ENCODE results near the gene DCAF10.
A peak's percentile ranks its signal among the peaks of the same experiment; 100 is the strongest.
"Not testable (repeated sequence)": the region's sequence is repeated elsewhere in the genome, so short reads cannot be mapped to it uniquely, and the experiment has no call there.

DCAF10 gene, protein sequence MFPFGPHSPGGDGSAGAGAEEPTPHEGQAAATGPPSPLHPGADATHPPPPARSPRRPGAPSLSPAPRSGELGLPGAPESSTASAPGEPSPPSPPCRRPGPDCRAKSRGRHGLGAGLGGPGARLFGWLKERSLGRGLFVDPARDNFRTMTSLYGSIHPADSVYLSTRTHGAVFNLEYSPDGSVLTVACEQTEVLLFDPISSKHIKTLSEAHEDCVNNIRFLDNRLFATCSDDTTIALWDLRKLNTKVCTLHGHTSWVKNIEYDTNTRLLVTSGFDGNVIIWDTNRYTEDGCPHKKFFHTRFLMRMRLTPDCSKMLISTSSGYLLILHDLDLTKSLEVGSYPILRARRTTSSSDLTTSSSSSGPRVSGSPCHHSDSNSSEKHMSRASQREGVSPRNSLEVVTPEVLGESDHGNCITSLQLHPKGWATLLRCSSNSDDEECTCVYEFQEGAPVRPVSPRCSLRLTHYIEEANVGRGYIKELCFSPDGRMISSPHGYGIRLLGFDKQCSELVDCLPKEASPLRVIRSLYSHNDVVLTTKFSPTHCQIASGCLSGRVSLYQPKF

DNA sequence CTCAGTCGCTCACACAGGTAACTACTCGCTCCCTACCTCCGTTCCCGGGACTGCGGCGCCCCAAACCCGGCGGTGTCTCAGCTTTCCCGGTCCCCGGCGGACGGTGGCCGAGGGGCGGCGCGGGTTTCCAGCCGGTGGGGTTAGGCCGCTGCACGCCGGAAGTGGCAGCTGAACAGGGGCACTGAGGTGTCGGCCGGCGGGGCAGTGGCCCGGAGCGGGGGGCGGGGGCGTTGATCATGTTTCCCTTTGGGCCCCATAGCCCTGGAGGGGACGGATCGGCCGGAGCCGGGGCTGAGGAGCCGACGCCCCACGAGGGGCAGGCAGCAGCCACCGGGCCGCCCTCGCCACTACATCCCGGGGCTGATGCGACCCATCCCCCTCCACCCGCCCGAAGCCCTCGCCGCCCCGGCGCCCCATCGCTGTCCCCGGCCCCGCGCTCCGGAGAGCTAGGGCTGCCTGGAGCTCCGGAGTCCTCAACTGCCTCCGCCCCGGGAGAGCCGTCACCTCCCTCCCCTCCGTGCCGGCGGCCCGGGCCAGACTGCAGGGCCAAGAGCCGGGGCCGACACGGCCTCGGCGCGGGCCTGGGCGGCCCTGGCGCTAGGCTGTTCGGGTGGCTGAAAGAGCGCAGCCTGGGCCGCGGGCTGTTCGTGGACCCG lies at the start of gene DCAF10:
Gene DCAF10, plus strand, starts transcription at position 167 of the 656 bp plus-strand sequence. Its CDS starts 70 bp downstream, at position 237.
- peak; percentile 89 for DNase-seq

DNA sequence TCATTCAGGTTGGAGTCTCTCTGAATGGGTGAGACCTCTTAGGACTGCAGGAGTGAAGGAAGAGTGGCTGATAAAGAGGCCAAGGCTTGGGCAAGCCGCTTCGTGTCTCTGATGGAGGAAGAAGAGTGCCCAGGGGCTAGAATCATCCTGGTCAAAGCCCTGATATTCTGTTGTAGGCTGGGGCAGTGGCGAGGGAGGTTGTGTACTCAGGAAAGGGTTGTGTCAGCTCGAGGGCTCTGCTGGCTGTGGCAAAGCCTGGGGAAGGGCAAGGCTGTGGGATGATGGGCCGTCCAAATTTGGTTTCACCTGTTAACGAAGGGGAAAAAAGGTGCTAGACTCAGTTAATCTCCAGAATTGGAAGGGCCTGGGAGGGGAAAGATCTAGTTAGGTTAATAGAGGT lies 49.4 kb upstream of the DCAF10 start:
- no peak for DNase-seq

DNA sequence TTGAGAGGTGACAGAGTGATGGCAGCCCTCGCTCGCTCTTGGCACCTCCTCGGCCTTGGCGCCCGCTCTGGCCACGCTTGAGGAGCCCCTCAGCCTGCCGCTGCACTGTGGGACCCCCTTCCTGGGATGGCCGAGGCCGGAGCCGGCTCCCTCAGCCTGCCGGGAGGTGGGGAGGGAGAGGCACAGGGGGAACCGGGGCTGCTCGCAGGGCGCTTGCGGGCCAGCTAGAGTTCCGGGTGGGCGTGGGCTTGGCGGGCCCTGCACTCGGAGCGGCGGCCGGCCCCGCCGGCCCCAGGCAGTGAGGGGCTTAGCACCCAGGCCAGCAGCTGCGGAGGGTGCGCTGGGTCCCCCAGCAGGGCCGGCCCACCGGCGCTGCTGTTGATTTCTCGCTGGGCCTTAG lies 48.9 kb upstream of the DCAF10 start:
- not testable (repeated sequence) for DNase-seq

- DNase-seq, result not testable (repeated sequence)
Measured at GRCh38 chr9:37752112-37752511, 48.5 kb upstream of the DCAF10 start.

GRCh38 chr9:37752642-37753488 lies 47.7 kb upstream of the DCAF10 start:
- DNase-seq, result no peak

- DNase-seq, result peak; percentile 90
Measured at GRCh38 chr9:37753489-37754190, 47.0 kb upstream of the DCAF10 start, which contains the start of gene TRMT10B. Gene TRMT10B (plus strand): TSS chr9:37753805. CDS start chr9:37761932, 8,127 bp downstream.

DNA sequence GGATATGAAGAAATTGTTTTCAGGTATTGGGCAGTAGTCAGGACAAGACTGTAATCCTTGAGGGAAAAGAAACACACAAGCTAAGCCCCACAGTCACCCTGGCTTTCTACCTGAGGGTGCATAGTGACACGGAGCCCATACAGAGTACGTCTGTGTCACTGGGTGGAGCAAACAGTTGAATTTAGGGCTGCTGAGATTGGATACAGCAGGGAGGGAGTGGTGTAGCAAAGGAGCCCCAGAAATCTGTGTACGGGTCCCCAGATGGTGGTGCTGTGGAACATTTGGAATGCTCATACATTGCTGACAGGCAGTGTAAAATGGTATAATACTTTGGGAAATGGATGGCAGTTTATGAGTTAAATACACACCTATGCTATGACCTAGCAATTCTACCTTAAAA lies 41.9 kb upstream of the DCAF10 start:
- no peak for DNase-seq

- DNase-seq, result no peak
Measured at GRCh38 chr9:37760416-37761161, 40.0 kb upstream of the DCAF10 start.

DNA sequence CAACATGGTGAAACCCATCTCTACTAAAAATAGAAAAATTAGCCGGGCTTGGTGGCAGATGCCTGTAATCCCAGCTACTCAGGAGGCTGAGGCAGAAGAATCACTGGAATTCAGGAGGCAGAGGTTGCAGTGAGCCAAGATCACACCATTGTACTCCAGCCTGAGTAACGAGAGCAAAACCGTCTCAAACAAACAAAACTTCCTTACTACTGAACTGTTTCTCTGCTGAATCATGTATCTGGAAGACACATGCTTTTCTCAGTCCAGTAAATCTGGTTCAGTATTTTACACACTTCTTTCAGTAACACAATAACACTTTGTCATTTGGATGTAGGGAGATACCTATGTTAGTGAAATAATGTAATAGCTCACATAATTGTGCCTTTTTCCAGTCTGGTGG lies 39.1 kb upstream of the DCAF10 start:
- DNase-seq, result no peak

DNA sequence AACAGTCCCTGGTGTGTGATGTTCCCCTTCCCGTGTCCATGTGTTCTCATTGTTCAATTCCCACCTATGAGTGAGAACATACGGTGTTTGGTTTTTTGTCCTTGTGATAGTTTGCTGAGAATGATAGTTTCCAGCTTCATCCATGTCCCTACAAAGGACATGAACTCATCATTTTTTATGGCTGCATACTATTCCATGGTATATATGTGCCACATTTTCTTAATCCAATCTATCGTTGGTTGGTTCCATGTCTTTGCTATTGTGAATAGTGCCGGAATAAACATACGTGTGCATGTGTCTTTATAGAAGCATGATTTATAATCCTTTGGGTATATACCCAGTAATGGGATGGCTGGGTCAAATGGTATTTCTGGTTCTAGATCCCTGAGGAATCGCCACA lies 35.3 kb upstream of the DCAF10 start:
- not testable (repeated sequence) for DNase-seq

DNA sequence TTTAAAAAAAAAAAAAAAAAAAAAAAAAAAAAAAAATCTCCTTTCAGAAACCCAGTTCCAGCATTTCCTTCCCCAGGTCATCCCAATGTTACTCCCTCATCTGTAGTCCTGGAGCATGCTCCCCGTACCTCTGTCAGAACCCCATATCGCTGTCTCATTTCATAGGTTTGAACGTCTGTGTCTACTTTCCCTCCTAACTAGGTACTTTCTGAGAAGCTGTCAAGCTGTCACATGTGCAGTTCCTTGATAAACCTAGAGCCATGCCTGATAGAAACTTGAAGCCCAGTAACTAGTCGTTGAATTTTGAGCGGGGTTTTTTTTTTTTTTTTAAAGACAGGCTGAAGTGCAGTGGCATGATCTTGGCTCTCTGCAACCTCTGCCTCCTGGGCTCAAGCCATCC lies 31.3 kb upstream of the DCAF10 start:
- DNase-seq, result peak; percentile 61

DNA sequence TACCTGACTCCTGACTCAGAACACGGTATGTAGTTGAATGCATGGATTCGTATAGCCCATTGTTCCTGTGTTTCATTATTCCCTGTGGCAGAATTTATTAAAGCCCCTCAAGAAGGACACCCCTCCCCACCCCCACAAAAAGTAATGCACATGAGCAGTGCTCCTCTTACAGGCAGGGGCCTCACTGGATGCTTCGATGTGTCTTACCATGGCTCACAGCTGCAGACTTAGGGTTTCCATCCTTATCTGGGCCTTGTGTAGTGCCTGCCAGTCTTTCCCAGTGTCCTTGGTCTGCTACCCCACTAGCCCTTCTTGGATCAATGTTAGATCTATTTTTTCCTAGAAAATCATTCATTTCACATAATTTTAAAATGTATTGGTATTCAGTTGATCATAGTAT lies 30.6 kb upstream of the DCAF10 start:
- no peak for DNase-seq

- no peak for DNase-seq
Measured at GRCh38 chr9:37775216-37775919, 25.2 kb upstream of the DCAF10 start.

DNA sequence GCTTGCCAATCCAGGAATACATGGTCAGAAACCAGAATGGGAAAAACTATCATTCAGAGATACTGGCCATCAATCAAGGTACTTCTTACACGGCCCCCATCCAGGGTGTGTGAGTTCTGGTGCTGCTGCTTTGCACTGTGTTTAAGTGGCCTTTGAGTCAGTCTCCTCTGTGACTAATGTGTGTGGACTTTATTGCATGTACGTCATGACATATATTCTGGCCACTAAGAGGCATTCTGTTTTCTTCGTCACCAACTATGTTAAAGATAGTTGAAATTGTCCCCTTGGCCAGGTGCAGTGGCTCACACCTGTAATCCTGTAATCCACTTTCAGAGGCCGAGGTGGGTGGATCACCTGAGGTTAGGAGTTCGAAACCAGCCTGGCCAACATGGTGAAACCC lies 24.3 kb upstream of the DCAF10 start:
- no peak for DNase-seq

GRCh38 chr9:37778534-37778933 lies 22.1 kb upstream of the DCAF10 start:
- DNase-seq, result no peak

- DNase-seq, result peak; percentile 24
Measured at GRCh38 chr9:37784291-37784615, 16.3 kb upstream of the DCAF10 start.

DNA sequence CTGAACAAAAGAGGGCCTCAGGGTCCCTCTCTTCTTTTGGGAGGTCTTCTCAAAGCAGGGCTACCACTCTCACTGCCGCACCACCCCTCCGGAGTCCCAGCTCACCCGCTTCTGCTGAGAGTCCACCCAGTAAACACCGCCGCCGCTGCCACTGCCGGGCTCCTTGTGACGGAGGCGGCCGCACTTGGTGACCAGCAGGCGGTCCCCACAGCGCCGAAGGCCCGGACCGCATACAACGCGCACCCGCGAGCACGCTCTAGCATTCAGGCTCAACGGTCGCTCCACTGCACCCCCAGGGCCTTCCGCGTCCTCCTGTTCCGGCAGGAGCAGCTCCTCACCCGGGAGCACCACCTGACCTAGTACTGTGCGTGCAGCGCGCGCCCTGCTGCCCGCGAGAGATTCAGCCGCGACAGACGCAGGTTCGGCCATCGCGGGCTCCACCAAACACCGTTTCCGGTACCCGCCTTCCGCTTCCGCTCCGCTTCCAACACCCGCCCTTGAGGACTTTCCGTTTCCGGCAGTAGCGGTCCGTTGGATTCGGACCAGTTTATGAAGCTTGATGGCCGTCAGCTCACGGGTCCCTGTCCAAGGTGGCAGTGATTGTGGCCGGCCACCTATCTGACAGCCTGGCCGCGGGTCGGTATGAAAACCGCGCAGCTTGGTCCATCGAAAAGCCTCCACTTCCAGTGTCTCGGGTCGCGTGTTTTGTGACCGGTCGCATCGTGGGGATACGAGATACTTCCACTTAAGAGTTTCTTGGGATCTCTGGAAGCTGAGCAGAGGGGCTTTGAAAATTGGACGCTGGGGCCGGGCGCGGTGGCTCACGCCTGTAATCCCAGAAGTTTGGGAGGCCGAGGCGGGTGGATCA lies 15.7 kb upstream of the DCAF10 start, which contains the start of gene EXOSC3:
Gene EXOSC3, minus strand, starts transcription at position 449 of the 868 bp plus-strand sequence. Its CDS starts 20 bp downstream, at position 429.
- DNase-seq, result peak; percentile 97

DNA sequence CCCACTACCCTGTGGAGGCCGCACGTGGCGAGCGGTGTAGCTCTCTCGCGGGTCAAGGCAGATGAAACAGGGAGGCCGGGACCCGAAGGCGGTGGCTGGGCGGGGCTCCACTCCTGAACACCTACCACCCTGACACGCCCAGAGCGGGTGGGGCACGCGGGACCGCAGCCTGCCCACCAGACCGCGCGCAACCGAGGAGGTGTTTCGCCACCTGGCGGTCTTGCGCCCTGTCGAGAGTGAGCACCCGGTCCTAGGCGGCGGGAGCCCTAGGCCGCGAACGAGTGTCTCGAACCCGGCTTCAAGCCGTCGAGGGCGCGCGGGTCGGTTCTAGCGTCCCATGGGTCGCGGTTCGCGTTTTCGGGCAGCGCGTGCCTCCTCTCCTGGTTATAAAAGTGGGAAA lies 13.5 kb upstream of the DCAF10 start:
- no peak for DNase-seq

- DNase-seq, result no peak
Measured at GRCh38 chr9:37788332-37788731, 12.3 kb upstream of the DCAF10 start.

- no peak for DNase-seq
Measured at GRCh38 chr9:37790096-37790495, 10.5 kb upstream of the DCAF10 start.
